ENCODE measurements around the gene SPRYD3. TPM values are rescaled to one million over a fixed set of nuclear protein-coding genes. Genes with fewer than 3 reads are reported as not detected.
"Not testable (repeated sequence)": the region's sequence is repeated elsewhere in the genome, so short reads cannot be mapped to it uniquely, and the experiment has no call there.

SPRYD3 gene
- total and polyA plus RNA-seq, 2 donors = 9.1 to 17.3 TPM

- Histone ChIP-seq H3K4me3 (ENCODE audit: low read length in 2 of 2) (no peak overlapping the region), H3K4me1 (ENCODE audit: control insufficient read depth in 2 of 2, insufficient read depth in 2 of 2, low read length in 2 of 2) (peaks cover 6 to 28% of the 10 kb centered on the region in 2 donors), H3K27ac (ENCODE audit: low read depth in 1 of 2, low read length in 1 of 2) (no peak overlapping the region), H3K9me3 (ENCODE audit: control insufficient read depth in 2 of 2, insufficient read depth in 1 of 2, low read length in 1 of 2) (no peaks in the 10 kb centered on the region), H3K36me3 (ENCODE audit: control insufficient read depth in 2 of 2, insufficient read depth in 2 of 2, low read length in 1 of 2) (peaks cover 9 to 20% of the 10 kb centered on the region in 2 donors), H3K27me3 (ENCODE audit: control insufficient read depth in 2 of 2, insufficient read depth in 1 of 2, low read length in 1 of 2) (peaks cover 0 to 35% of the 10 kb centered on the region in 2 donors)
- WGBS = 83% methylated on average over 10 of the region's 10 CpGs
- no peak for DNase-seq (ENCODE audit: low read depth in 6 of 9, low spot score in 9 of 9)
Observed at GRCh38 chr12:53044052-53044581, 35.1 kb downstream of the SPRYD3 start.

GRCh38 chr12:53042607-53043454 lies 36.4 kb downstream of the SPRYD3 start:
- no peak overlapping the region for H3K4me3 ChIP-seq (ENCODE audit: low read length in 2 of 2)
- peaks cover 6 to 16% of the 10 kb centered on the region in 2 donors for H3K4me1 ChIP-seq (ENCODE audit: control insufficient read depth in 2 of 2, insufficient read depth in 2 of 2, low read length in 2 of 2)
- H3K27me3 ChIP-seq (ENCODE audit: control insufficient read depth in 2 of 2, insufficient read depth in 1 of 2, low read length in 1 of 2) = peaks cover 0 to 30% of the 10 kb centered on the region in 2 donors
- H3K9me3 ChIP-seq (ENCODE audit: control insufficient read depth in 2 of 2, insufficient read depth in 1 of 2, low read length in 1 of 2) = no peaks in the 10 kb centered on the region
- H3K27ac ChIP-seq (ENCODE audit: low read depth in 1 of 2, low read length in 1 of 2) = no peak overlapping the region
- no peak for DNase-seq (ENCODE audit: low read depth in 6 of 9, low spot score in 9 of 9)
- 97% methylated on average over 7 of the region's 7 CpGs for WGBS
- H3K36me3 ChIP-seq (ENCODE audit: control insufficient read depth in 2 of 2, insufficient read depth in 2 of 2, low read length in 1 of 2) = peaks cover 20 to 32% of the 10 kb centered on the region in 2 donors

GRCh38 chr12:53039851-53040250 lies 39.3 kb downstream of the SPRYD3 start:
- Histone ChIP-seq H3K36me3 (ENCODE audit: control insufficient read depth in 2 of 2, insufficient read depth in 2 of 2, low read length in 1 of 2) (peaks cover 48 to 57% of the 10 kb centered on the region in 2 donors), H3K9me3 (ENCODE audit: control insufficient read depth in 2 of 2, insufficient read depth in 1 of 2, low read length in 1 of 2) (no peaks in the 10 kb centered on the region), H3K27me3 (ENCODE audit: control insufficient read depth in 2 of 2, insufficient read depth in 1 of 2, low read length in 1 of 2) (peaks cover 0 to 7% of the 10 kb centered on the region in 2 donors), H3K4me1 (ENCODE audit: control insufficient read depth in 2 of 2, insufficient read depth in 2 of 2, low read length in 2 of 2) (no peaks in the 10 kb centered on the region), H3K27ac (ENCODE audit: low read depth in 1 of 2, low read length in 1 of 2) (no peak overlapping the region), H3K4me3 (ENCODE audit: low read length in 2 of 2) (no peak overlapping the region)
- WGBS = 94% methylated on average over 4 of the region's 4 CpGs
- DNase-seq (ENCODE audit: low read depth in 6 of 9, low spot score in 9 of 9) = no peak

DNA sequence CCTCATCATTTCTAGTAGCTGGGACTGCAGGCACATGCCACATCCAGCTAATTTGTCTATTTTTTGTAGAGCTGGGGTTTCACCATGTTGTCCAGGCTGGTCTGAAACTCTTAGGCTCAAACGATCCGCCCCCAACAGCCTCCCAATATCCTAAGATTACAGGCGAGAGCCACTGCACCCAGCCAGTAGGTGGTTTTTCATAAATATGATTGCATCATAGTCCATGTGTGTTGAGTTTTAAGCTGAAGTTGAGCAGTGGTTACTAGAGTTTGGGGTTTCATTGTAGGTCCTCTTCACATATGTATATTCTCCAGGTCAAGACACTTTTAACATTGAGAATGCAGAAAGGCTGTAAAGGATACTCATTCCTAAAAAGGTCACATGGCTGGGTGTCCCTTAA lies 42.4 kb downstream of the SPRYD3 start:
- Histone ChIP-seq H3K4me1 (ENCODE audit: control insufficient read depth in 2 of 2, insufficient read depth in 2 of 2, low read length in 2 of 2) (no peaks in the 10 kb centered on the region), H3K9me3 (ENCODE audit: control insufficient read depth in 2 of 2, insufficient read depth in 1 of 2, low read length in 1 of 2) (no peaks in the 10 kb centered on the region), H3K27me3 (ENCODE audit: control insufficient read depth in 2 of 2, insufficient read depth in 1 of 2, low read length in 1 of 2) (no peaks in the 10 kb centered on the region), H3K36me3 (ENCODE audit: control insufficient read depth in 2 of 2, insufficient read depth in 2 of 2, low read length in 1 of 2) (peaks cover 68 to 81% of the 10 kb centered on the region in 2 donors), H3K4me3 (ENCODE audit: low read length in 2 of 2) (no peak overlapping the region), H3K27ac (ENCODE audit: low read depth in 1 of 2, low read length in 1 of 2) (no peak overlapping the region)
- WGBS = 96% methylated on average over 3 of the region's 3 CpGs
- DNase-seq (ENCODE audit: low read depth in 6 of 9, low spot score in 9 of 9) = no peak

DNA sequence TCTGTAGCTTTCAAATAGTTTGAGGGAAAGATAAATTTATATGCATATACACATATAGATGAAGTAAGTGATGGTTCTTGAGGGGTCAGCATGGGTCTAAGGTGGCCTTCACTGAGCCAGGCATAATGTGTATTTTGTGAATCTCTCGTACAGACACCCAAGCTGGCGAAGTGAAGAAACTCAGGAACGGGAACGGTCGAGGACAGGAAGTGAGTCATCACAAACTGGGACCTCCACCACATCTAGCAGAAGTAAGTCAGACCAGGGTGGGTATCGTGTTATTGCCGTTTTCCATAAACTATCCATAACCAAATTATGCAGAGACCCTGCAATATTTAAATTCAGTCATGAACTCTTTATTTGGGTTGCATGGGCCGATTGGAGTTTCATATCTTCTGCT lies 44.7 kb downstream of the SPRYD3 start:
- H3K27ac ChIP-seq (ENCODE audit: low read depth in 1 of 2, low read length in 1 of 2) = no peak overlapping the region
- H3K27me3 ChIP-seq (ENCODE audit: control insufficient read depth in 2 of 2, insufficient read depth in 1 of 2, low read length in 1 of 2) = no peaks in the 10 kb centered on the region
- no peaks in the 10 kb centered on the region for H3K4me1 ChIP-seq (ENCODE audit: control insufficient read depth in 2 of 2, insufficient read depth in 2 of 2, low read length in 2 of 2)
- no peak for DNase-seq (ENCODE audit: low read depth in 6 of 9, low spot score in 9 of 9)
- no peaks in the 10 kb centered on the region for H3K9me3 ChIP-seq (ENCODE audit: control insufficient read depth in 2 of 2, insufficient read depth in 1 of 2, low read length in 1 of 2)
- H3K36me3 ChIP-seq (ENCODE audit: control insufficient read depth in 2 of 2, insufficient read depth in 2 of 2, low read length in 1 of 2) = peaks cover 77 to 87% of the 10 kb centered on the region in 2 donors
- no peak overlapping the region for H3K4me3 ChIP-seq (ENCODE audit: low read length in 2 of 2)
- 94% methylated on average over 8 of the region's 8 CpGs for WGBS

DNA sequence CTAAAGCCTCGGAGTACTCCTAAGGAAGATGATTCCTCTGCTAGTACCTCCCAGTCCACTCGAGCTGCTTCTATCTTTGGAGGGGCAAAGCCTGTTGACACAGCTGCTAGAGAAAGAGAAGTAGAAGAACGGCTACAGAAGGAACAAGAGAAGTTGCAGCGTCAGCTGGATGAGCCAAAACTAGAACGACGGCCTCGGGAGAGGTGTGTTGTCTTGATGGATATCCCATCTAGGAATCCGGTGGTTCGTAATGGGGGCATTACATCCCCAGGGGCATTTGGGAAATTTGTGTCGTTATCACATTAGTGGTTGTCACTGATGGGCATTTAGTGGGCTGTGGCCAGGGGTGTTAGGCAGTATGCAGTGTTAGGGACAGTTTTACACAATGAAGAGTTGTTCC lies 45.4 kb downstream of the SPRYD3 start:
- H3K36me3 ChIP-seq (ENCODE audit: control insufficient read depth in 2 of 2, insufficient read depth in 2 of 2, low read length in 1 of 2) = peaks cover 75 to 86% of the 10 kb centered on the region in 2 donors
- not testable (repeated sequence) for H3K27ac ChIP-seq (ENCODE audit: low read depth in 1 of 2, low read length in 1 of 2); H3K4me1 ChIP-seq (ENCODE audit: control insufficient read depth in 2 of 2, insufficient read depth in 2 of 2, low read length in 2 of 2); H3K27me3 ChIP-seq (ENCODE audit: control insufficient read depth in 2 of 2, insufficient read depth in 1 of 2, low read length in 1 of 2); DNase-seq (ENCODE audit: low read depth in 6 of 9, low spot score in 9 of 9); H3K9me3 ChIP-seq (ENCODE audit: control insufficient read depth in 2 of 2, insufficient read depth in 1 of 2, low read length in 1 of 2); H3K4me3 ChIP-seq (ENCODE audit: low read length in 2 of 2)
- 94% methylated on average over 10 of the region's 10 CpGs for WGBS

DNA sequence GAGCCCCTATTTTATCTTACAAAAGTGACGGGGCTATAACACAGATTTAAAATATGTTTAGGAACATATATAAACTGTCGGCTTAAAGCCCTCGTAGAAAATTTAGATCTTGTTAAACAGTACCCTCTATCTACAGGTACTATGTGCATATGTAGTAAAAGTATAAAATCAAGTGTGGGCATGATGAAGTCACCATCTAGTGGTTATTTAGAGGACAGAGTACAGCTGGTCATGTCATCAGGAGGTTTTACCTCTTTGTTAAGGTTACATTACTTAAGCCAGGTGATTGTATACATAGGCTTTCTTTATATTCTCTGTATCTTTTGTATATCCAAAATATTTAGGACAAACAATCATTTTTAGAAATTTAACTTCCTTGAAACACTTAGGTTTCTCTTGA lies 47.6 kb downstream of the SPRYD3 start:
- H3K9me3 ChIP-seq (ENCODE audit: control insufficient read depth in 2 of 2, insufficient read depth in 1 of 2, low read length in 1 of 2) = no peaks in the 10 kb centered on the region
- H3K4me1 ChIP-seq (ENCODE audit: control insufficient read depth in 2 of 2, insufficient read depth in 2 of 2, low read length in 2 of 2) = no peaks in the 10 kb centered on the region
- WGBS = 98% methylated on average over 3 of the region's 3 CpGs
- H3K27me3 ChIP-seq (ENCODE audit: control insufficient read depth in 2 of 2, insufficient read depth in 1 of 2, low read length in 1 of 2) = no peaks in the 10 kb centered on the region
- H3K4me3 ChIP-seq (ENCODE audit: low read length in 2 of 2) = no peak overlapping the region
- H3K27ac ChIP-seq (ENCODE audit: low read depth in 1 of 2, low read length in 1 of 2) = no peak overlapping the region
- DNase-seq (ENCODE audit: low read depth in 6 of 9, low spot score in 9 of 9) = no peak
- H3K36me3 ChIP-seq (ENCODE audit: control insufficient read depth in 2 of 2, insufficient read depth in 2 of 2, low read length in 1 of 2) = peaks cover 74 to 87% of the 10 kb centered on the region in 2 donors

GRCh38 chr12:53027014-53027413 lies 52.2 kb downstream of the SPRYD3 start:
- peaks cover 66 to 83% of the 10 kb centered on the region in 2 donors for H3K36me3 ChIP-seq (ENCODE audit: control insufficient read depth in 2 of 2, insufficient read depth in 2 of 2, low read length in 1 of 2)
- H3K4me3 ChIP-seq (ENCODE audit: low read length in 2 of 2); H3K9me3 ChIP-seq (ENCODE audit: control insufficient read depth in 2 of 2, insufficient read depth in 1 of 2, low read length in 1 of 2); H3K27ac ChIP-seq (ENCODE audit: low read depth in 1 of 2, low read length in 1 of 2); H3K27me3 ChIP-seq (ENCODE audit: control insufficient read depth in 2 of 2, insufficient read depth in 1 of 2, low read length in 1 of 2); DNase-seq (ENCODE audit: low read depth in 6 of 9, low spot score in 9 of 9); H3K4me1 ChIP-seq (ENCODE audit: control insufficient read depth in 2 of 2, insufficient read depth in 2 of 2, low read length in 2 of 2): not testable (repeated sequence)
- WGBS = 91% methylated on average over 13 of the region's 13 CpGs

GRCh38 chr12:53025250-53025649 lies 53.9 kb downstream of the SPRYD3 start:
- DNase-seq (ENCODE audit: low read depth in 6 of 9, low spot score in 9 of 9) = no peak
- Histone ChIP-seq H3K4me3 (ENCODE audit: low read length in 2 of 2) (no peak overlapping the region), H3K27ac (ENCODE audit: low read depth in 1 of 2, low read length in 1 of 2) (no peak overlapping the region), H3K9me3 (ENCODE audit: control insufficient read depth in 2 of 2, insufficient read depth in 1 of 2, low read length in 1 of 2) (no peaks in the 10 kb centered on the region), H3K27me3 (ENCODE audit: control insufficient read depth in 2 of 2, insufficient read depth in 1 of 2, low read length in 1 of 2) (no peaks in the 10 kb centered on the region), H3K36me3 (ENCODE audit: control insufficient read depth in 2 of 2, insufficient read depth in 2 of 2, low read length in 1 of 2) (peaks cover 58 to 82% of the 10 kb centered on the region in 2 donors), H3K4me1 (ENCODE audit: control insufficient read depth in 2 of 2, insufficient read depth in 2 of 2, low read length in 2 of 2) (no peaks in the 10 kb centered on the region)
- WGBS = 99% methylated on average over 3 of the region's 3 CpGs
